GM12878 (cell line): ENCODE data around the gene SPRYD3. TPM values are rescaled to one million over a fixed set of nuclear protein-coding genes. Genes with fewer than 3 reads are reported as not detected.

Source experiments
- ATAC-seq: fragments of 200-7000 bp; cut with Tn5 transposase; 3 replicates; pipeline ENCODE4 v1.9.1; 2020; ENCODE audit warnings: mild to moderate bottlenecking, moderate library complexity
- BruUV-seq: library from RNA; stranded (reverse); fragments of 400-500 nt; replicated peaks from 2 replicates; lab custom pipeline; 2021; lab: Mats Ljungman, UMichigan
- CTCF ChIA-PET: fragments of 300-600 bp; sonication (Branson Sonifier 250); formaldehyde crosslinking; extraction: SDS; loops from one replicate; lab custom pipeline; 2021; ENCODE audit warnings: inconsistent platforms; lab: Yijun Ruan, JAX
- POLR2A ChIA-PET: fragments of 350-600 bp; formaldehyde crosslinking; extraction: SDS; loops from one replicate; lab custom pipeline; 2021; ENCODE audit warnings: inconsistent platforms; lab: Charles Lee
- RAD21 ChIA-PET: fragments of 300-600 bp; sonication (Branson Sonifier 250); formaldehyde crosslinking; loops from one replicate; lab custom pipeline; 2023; ENCODE audit warnings: antibody characterized with exemption; ENCODE audit not compliant: unreplicated experiment; lab: Charles Lee
- SMC1A ChIA-PET: fragments of 300-600 bp; sonication (Branson Sonifier 250); formaldehyde crosslinking; loops from one replicate; lab custom pipeline; 2023; ENCODE audit not compliant: unreplicated experiment, uncharacterized antibody; lab: Charles Lee
- DNase-seq: peaks from one replicate; pipeline ENCODE4 v3.0.0-alpha.2; 2011; ENCODE audit warnings: low read depth, low spot score
- FAIRE-seq: peaks from 3 replicates; lab custom pipeline; 2011; peaks lifted over from hg19 to GRCh38; lab: Jason Lieb, UNC
- H2AFZ ChIP-seq: 2 replicates; pipeline ENCODE4 v1.6.0; 2011; ENCODE audit warnings: low read depth, low read length, control low read depth; ENCODE audit not compliant: control insufficient read depth
- H3K27ac ChIP-seq: 2 replicates; pipeline ENCODE4 v1.5.1; 2011; ENCODE audit warnings: control low read depth; ENCODE audit not compliant: control insufficient read depth, insufficient read depth
- H3K27me3 ChIP-seq, 2 experiments: replicated peaks in 1 of 2; 2 replicates each; pipeline versions ENCODE4 v1.6.0 to v1.6.1; 2011; ENCODE audit warnings: low read length in 1 of 2; ENCODE audit not compliant: control insufficient read depth in 2 of 2, insufficient read depth in 2 of 2
- H3K36me3 ChIP-seq, 2 experiments: 2 replicates each; pipeline ENCODE4 v1.5.1; 2011; ENCODE audit warnings: low read length in 1 of 2; ENCODE audit not compliant: control insufficient read depth in 2 of 2, insufficient read depth in 2 of 2
- H3K4me1 ChIP-seq: 2 replicates; pipeline ENCODE4 v1.6.1; 2011; ENCODE audit warnings: mild to moderate bottlenecking, low read length, moderate library complexity, mixed read lengths; ENCODE audit not compliant: control insufficient read depth, insufficient read depth
- H3K4me2 ChIP-seq: 2 replicates; pipeline ENCODE4 v1.6.0; 2011; ENCODE audit warnings: control low read depth; ENCODE audit not compliant: control insufficient read depth, insufficient read depth
- H3K4me3 ChIP-seq: fragments of 200-600 bp; sonication (generic); 2 replicates; pipeline ENCODE4 v1.5.1; 2016
- H3K79me2 ChIP-seq: 2 replicates; pipeline ENCODE4 v1.6.0; 2011; ENCODE audit warnings: low read length; ENCODE audit not compliant: control insufficient read depth, insufficient read depth
- H3K9ac ChIP-seq: 2 replicates; pipeline ENCODE4 v1.8.0; 2011; ENCODE audit warnings: low read length, control low read depth, mixed read lengths; ENCODE audit not compliant: control insufficient read depth, insufficient read depth
- H3K9me3 ChIP-seq: replicated peaks from 3 replicates; pipeline ENCODE4 v1.5.1; 2011; ENCODE audit warnings: mild to moderate bottlenecking, low read length; ENCODE audit not compliant: control insufficient read depth, insufficient read depth
- H4K20me1 ChIP-seq: 2 replicates; pipeline ENCODE4 v1.6.0; 2011; ENCODE audit not compliant: control insufficient read depth, insufficient read depth
- BACH1 ChIP-seq: fragments of 450-650 bp; IDR thresholded peaks from 2 replicates; pipeline ENCODE4 v1.6.1; 2017; ENCODE audit warnings: mild to moderate bottlenecking, borderline replicate concordance
- IKZF2 ChIP-seq, 2 experiments: fragments of 450-650 bp; IDR thresholded peaks; 2 replicates each; pipeline ENCODE4 v1.6.1; 2017; ENCODE audit warnings: mild to moderate bottlenecking in 2 of 2, moderate library complexity in 2 of 2
- NR2C1 ChIP-seq: fragments of 450-650 bp; IDR thresholded peaks from 2 replicates; pipeline ENCODE4 v1.6.1; 2017; ENCODE audit warnings: antibody characterized with exemption, mild to moderate bottlenecking, moderate library complexity
- RFX5 ChIP-seq: IDR thresholded peaks from 2 replicates; pipeline ENCODE4 v1.6.1; 2011; ENCODE audit warnings: low read depth, low read length, improper control_type of control experiment
- SIX5 ChIP-seq: IDR thresholded peaks from 2 replicates; pipeline ENCODE4 v1.6.1; 2011; ENCODE audit warnings: mild to moderate bottlenecking, low read depth, low read length, moderate library complexity; ENCODE audit not compliant: severe bottlenecking
- STAT3 ChIP-seq: IDR thresholded peaks from 2 replicates; pipeline ENCODE4 v1.6.1; 2011; ENCODE audit warnings: low read depth, low read length, improper control_type of control experiment
- WGBS: methylation state at CpG from one replicate; pipeline ENCODE4 v1.1.6; 2016; ENCODE audit warnings: low lambda C conversion rate; ENCODE audit not compliant: insufficient replicate concordance, insufficient coverage; ENCODE audit errors: missing lambda C conversion rate; 5-methylcytosine and 5-hydroxymethylcytosine counted together
- in situ Hi-C: fragments of 300-500 bp; cut with MboI; formaldehyde crosslinking; loops from 9 replicates; pipeline ENCODE4 v1.14.3; 2018; ENCODE audit warnings: mixed read lengths
- intact Hi-C: fragments of 100-400 bp; cut with micrococcal nuclease; formaldehyde crosslinking; loops from one replicate; pipeline ENCODE4 v1.14.2; 2022; ENCODE audit not compliant: unreplicated experiment
- polyA plus RNA-seq, 11 experiments: library from polyadenylated mRNA; depleted of rRNA in 4 of 11; unstranded in 6 of 11; stranded (reverse) in 5 of 11; fragments of >200 nt; fragmentation: Nextera tagmentation in 4 of 11; fragmentation: Illumina TruSeq in 1 of 11; extraction: Ambion mirVana in 4 of 11; extraction: Trizol in 1 of 11; gene quantifications; 1 replicate in 1 of 11; 2 replicates in 10 of 11; pipeline versions ENCODE4 v1.2.1 to v1.2.3, GENCODE V29; 2011 to 2016; ENCODE audit warnings: inconsistent platforms in 2 of 11, missing spikeins in 2 of 11, low read depth in 1 of 11
- total RNA-seq, 4 experiments: library from RNA; depleted of rRNA in 3 of 4; stranded (reverse); fragments of >200 nt in 3 of 4; fragmentation: Illumina TruSeq in 1 of 4; extraction: Trizol in 1 of 4; gene quantifications; 2 replicates each; pipeline versions ENCODE4 v1.2.1 to v1.2.3, GENCODE V29; 2013 to 2021
- TF ChIP-seq, protein P1 (sequence below): fragments of 150-350 bp; IDR thresholded peaks from 2 replicates; pipeline ENCODE4 v1.6.1; 2016; ENCODE audit warnings: low read depth, low read length

SPRYD3 gene
- total and polyA plus RNA-seq, 10 of the 15 experiments (the other 5 are each of a cell fraction or from before 2014, with no cell fraction given), result 2.3 to 26.4 (median 20.2) TPM

DNA sequence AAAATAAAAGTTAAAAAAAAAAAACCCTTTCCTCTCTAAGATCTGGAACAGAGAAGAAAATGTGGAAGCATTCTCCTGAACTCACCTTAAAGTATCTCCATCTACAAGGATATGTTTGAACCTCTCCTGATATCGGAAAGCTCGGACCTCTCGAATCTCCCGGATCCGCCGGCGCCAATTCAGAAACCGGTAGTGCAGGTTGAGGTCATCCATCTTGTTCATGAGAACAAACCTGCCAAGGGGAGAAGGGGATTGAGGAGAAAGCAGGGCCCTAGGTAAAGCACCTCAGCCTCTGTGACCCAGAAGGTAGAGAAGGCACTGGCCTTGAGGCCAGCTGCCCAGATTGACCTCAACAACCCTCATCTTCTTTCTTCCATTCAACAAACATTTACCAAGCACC is 2.2 kb downstream of the SPRYD3 start:
- no peak overlapping the region for H3K9ac ChIP-seq
- WGBS, result 99% methylated on average over 8 of the region's 8 CpGs
- no peaks in the 10 kb centered on the region for H3K9me3 ChIP-seq
- ATAC-seq (no peak), DNase-seq (no peak), FAIRE-seq (no peak)
- BruUV-seq, result no TSS peak
- in situ Hi-C loops, result no loop called here
- POLR2A ChIA-PET, result interaction anchor here (1.1 to 1.6 kb wide), 2 partner anchors 9 to 71 kb away, joined by 4 to 5 read pairs; partner anchors contain the start of gene EIF4B
- H4K20me1 ChIP-seq, result no peaks in the 10 kb centered on the region
- RAD21 ChIA-PET, result interaction anchor here (3.0 to 4.1 kb wide), 3 partner anchors 11 to 26 kb away, joined by 17 to 25 read pairs (median 18); partner anchors contain the start of gene SOAT2
- H3K4me1 ChIP-seq, result no peaks in the 10 kb centered on the region; the same call in none of the 2 replicates
- no peak overlapping the region for H3K27ac ChIP-seq
- no peak overlapping the region for H3K4me3 ChIP-seq
- no peaks in the 10 kb centered on the region for H3K27me3 ChIP-seq
- SMC1A ChIA-PET, result interaction anchor here (4.6 kb wide), 1 partner anchor 11 kb away, joined by 19 read pairs; no protein-coding TSS in a partner anchor
- H2AFZ ChIP-seq, result no peak overlapping the region
- intact Hi-C loops, result no loop called here
- TF ChIP-seq SIX5 (no peak), RFX5 (no peak), BACH1 (no peak), NR2C1 (no peak), STAT3 (no peak), IKZF2 (IDR thresholded peaks at IDR 0.05) (no peak)
- TF ChIP-seq, protein P1, sequence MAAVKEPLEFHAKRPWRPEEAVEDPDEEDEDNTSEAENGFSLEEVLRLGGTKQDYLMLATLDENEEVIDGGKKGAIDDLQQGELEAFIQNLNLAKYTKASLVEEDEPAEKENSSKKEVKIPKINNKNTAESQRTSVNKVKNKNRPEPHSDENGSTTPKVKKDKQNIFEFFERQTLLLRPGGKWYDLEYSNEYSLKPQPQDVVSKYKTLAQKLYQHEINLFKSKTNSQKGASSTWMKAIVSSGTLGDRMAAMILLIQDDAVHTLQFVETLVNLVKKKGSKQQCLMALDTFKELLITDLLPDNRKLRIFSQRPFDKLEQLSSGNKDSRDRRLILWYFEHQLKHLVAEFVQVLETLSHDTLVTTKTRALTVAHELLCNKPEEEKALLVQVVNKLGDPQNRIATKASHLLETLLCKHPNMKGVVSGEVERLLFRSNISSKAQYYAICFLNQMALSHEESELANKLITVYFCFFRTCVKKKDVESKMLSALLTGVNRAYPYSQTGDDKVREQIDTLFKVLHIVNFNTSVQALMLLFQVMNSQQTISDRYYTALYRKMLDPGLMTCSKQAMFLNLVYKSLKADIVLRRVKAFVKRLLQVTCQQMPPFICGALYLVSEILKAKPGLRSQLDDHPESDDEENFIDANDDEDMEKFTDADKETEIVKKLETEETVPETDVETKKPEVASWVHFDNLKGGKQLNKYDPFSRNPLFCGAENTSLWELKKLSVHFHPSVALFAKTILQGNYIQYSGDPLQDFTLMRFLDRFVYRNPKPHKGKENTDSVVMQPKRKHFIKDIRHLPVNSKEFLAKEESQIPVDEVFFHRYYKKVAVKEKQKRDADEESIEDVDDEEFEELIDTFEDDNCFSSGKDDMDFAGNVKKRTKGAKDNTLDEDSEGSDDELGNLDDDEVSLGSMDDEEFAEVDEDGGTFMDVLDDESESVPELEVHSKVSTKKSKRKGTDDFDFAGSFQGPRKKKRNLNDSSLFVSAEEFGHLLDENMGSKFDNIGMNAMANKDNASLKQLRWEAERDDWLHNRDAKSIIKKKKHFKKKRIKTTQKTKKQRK, result no peak
- no peak overlapping the region for H3K4me2 ChIP-seq
- peaks cover 6% of the 10 kb centered on the region for H3K79me2 ChIP-seq
- CTCF ChIA-PET, result interaction anchor here (1.1 to 13.2 kb wide), 4 partner anchors 11 to 81 kb away, joined by 3 to 177 read pairs (median 46); partner anchors contain the start of genes IGFBP6 and SOAT2
- H3K36me3 ChIP-seq, result peaks cover 2 to 10% of the 10 kb centered on the region in 2 experiments; a peak in 3 of 4 replicates
